GM12875 (cell line): ENCODE data around the gene ETV5.

Source experiments
- H3K4me3 ChIP-seq: one replicate; pipeline ENCODE4 v1.5.1; 2011; ENCODE audit warnings: low read depth, low read length, control low read depth
- CTCF ChIP-seq: IDR thresholded peaks from 2 replicates; pipeline ENCODE4 v1.5.1; 2011; ENCODE audit warnings: low read depth, mild to moderate bottlenecking, control low read depth, inconsistent platforms, low read length, moderate library complexity, borderline replicate concordance; ENCODE audit not compliant: insufficient read depth

Gene ETV5

GRCh38 chr3:186057594-186057993 is 51.3 kb downstream of the ETV5 start:
- no peak overlapping the region for H3K4me3 ChIP-seq
- TF ChIP-seq CTCF, result no peak

GRCh38 chr3:186054792-186055352 is 54.0 kb downstream of the ETV5 start:
- no peak for TF ChIP-seq CTCF
- H3K4me3 ChIP-seq, result no peak overlapping the region

DNA sequence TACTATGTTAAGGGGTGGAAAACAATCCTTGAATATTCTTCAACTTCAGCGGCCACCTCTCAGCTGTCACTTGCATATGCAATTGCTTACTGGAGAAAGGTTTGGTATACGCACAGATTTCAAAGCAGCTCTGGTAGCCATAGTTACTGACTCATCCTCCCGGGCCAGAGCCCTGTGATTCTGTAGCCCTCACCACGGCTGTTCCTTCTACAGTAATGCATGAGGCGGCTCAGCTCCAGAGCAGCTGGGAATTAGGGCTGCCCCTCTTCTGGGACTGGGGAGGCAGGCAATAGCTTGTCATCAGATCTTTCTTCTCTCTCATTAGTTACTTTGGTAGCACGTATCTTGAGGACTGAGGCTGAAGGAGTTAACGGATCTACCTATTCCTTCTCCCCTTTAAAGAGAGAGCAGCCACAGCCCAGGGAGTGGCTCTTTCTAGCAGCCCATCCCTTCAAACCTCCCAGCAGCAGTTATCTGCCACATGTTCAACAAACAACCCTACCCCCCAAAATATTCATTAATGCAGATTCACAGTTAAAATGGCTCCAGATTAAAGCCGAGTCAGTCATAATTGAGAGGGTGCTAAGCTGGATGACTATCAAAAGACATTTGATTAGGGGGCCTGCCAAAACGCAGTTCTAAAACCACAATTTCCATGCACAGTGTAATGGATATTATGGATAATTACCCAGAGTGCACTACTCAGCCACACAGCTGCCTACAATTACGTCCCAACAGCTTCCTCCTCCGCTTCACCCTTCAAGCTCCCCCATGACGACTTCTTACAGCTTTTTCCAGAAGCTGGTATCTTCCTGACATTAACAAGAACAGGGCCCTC is 54.7 kb downstream of the ETV5 start:
- TF ChIP-seq CTCF, result no peak
- no peak overlapping the region for H3K4me3 ChIP-seq

- no peak for TF ChIP-seq CTCF
- H3K4me3 ChIP-seq, result no peak overlapping the region
These were observed 56.6 kb downstream of the ETV5 start for GRCh38 chr3:186052096-186052840.

DNA sequence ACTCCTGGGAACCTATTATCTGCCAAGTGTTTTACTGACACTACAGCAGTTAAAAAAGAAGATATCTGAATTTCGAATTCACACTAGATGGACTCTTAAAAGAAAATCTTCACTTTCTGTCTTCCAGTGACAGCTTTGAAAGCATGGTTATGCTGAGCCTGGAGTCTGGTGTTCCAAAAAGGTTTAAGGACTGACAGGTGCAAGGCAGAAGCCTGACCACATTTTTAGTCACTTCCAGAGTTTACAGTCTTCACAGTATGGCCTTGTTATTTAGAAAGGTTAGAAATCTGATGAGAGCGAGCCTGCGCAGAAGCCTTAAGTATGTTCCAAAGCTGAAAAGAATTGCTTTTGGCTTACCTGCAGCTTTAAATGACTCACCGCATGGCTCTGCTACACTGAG is 59.9 kb downstream of the ETV5 start:
- TF ChIP-seq CTCF, result no peak
- H3K4me3 ChIP-seq, result no peak overlapping the region

GRCh38 chr3:186048119-186048518 is 60.8 kb downstream of the ETV5 start:
- TF ChIP-seq CTCF, result no peak
- H3K4me3 ChIP-seq, result no peak overlapping the region
